ENCODE measurements around the gene RELCH. TPM values are rescaled to one million over a fixed set of nuclear protein-coding genes. Genes with fewer than 3 reads are reported as not detected.

Gene RELCH
- polyA plus RNA-seq, 1 experiment: 8.2 TPM

DNA sequence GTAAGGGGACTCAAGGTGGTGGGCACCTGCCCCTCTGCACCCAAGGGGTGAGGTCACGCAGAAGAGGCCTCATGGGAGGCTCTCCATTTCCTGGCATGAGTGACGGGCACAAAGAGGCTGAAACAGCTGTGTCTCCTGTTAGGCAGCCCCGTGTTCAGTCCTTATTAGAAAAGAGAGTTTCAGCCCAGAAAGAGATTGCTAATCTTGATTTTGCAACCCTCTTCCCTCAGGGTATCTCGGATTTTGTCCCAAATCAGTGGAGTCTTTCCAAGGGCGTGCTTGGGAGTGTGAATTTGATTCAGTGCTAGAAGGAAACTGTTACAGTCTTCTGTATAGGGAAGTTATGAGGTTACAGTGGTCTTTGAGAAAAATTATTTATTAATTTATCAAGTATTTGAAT lies 148.4 kb downstream of the RELCH start:
- TF ChIP-seq, protein P1, sequence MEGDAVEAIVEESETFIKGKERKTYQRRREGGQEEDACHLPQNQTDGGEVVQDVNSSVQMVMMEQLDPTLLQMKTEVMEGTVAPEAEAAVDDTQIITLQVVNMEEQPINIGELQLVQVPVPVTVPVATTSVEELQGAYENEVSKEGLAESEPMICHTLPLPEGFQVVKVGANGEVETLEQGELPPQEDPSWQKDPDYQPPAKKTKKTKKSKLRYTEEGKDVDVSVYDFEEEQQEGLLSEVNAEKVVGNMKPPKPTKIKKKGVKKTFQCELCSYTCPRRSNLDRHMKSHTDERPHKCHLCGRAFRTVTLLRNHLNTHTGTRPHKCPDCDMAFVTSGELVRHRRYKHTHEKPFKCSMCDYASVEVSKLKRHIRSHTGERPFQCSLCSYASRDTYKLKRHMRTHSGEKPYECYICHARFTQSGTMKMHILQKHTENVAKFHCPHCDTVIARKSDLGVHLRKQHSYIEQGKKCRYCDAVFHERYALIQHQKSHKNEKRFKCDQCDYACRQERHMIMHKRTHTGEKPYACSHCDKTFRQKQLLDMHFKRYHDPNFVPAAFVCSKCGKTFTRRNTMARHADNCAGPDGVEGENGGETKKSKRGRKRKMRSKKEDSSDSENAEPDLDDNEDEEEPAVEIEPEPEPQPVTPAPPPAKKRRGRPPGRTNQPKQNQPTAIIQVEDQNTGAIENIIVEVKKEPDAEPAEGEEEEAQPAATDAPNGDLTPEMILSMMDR (IDR thresholded peaks at IDR 0.05; ENCODE audit: insufficient read depth, low read depth, low read length): no peak
- Histone ChIP-seq H3K36me3 (ENCODE audit: control insufficient read depth, insufficient read depth, low read length) (no peaks in the 10 kb centered on the region), H3K27me3 (ENCODE audit: control insufficient read depth, insufficient read depth, low read length) (peaks cover 3% of the 10 kb centered on the region; the same call in 1 of the 2 replicates), H3K4me3 (ENCODE audit: low read depth, low read length) (no peak overlapping the region)
- ChIA-PET POLR2A (no interaction called here), CTCF (no interaction called here)
- no peak for DNase-seq (ENCODE audit: low read depth)

DNA sequence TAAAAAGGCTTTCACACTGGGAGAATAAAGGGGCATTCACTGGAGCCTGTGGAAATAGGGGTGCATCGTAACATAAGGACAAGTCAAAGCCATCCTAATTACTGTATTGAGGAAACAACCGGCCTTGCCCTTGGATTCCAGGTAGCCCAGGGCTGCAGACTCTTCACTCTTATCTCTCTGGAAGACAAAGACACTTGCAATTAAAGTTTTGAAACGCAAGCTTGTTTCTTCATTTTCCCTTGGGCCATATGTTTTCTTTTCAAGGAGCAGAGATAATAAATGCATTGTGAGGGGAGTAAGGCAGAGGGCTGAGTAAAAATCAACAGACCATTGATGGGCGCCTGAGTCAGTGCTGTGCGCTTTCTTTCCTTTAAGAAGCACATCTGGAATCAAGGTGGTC lies 149.6 kb downstream of the RELCH start:
- H3K4me3 ChIP-seq (ENCODE audit: low read depth, low read length): no peak overlapping the region
- POLR2A ChIA-PET: no interaction called here
- DNase-seq (ENCODE audit: low read depth): no peak
- TF ChIP-seq, protein P1 (IDR thresholded peaks at IDR 0.05; ENCODE audit: insufficient read depth, low read depth, low read length): no peak
- CTCF ChIA-PET: interaction anchor here (0.6 kb wide), 1 partner anchor 1451 kb away, joined by 3 read pairs; no protein-coding TSS in a partner anchor
- H3K27me3 ChIP-seq (ENCODE audit: control insufficient read depth, insufficient read depth, low read length): peaks cover 5% of the 10 kb centered on the region; the same call in 1 of the 2 replicates
- H3K36me3 ChIP-seq (ENCODE audit: control insufficient read depth, insufficient read depth, low read length): no peaks in the 10 kb centered on the region

- POLR2A ChIA-PET: no interaction called here
- CTCF ChIA-PET: no interaction called here
- TF ChIP-seq, protein P1 (IDR thresholded peaks at IDR 0.05; ENCODE audit: insufficient read depth, low read depth, low read length): no peak
Observed at GRCh38 chr18:62337336-62337735, 150.3 kb downstream of the RELCH start.

GRCh38 chr18:62338446-62339105 lies 151.5 kb downstream of the RELCH start:
- no peak for DNase-seq (ENCODE audit: low read depth)
- H3K27me3 ChIP-seq (ENCODE audit: control insufficient read depth, insufficient read depth, low read length): peaks cover 7% of the 10 kb centered on the region
- H3K4me3 ChIP-seq (ENCODE audit: low read depth, low read length): no peak overlapping the region
- H3K36me3 ChIP-seq (ENCODE audit: control insufficient read depth, insufficient read depth, low read length): no peaks in the 10 kb centered on the region
- TF ChIP-seq, protein P1 (IDR thresholded peaks at IDR 0.05; ENCODE audit: insufficient read depth, low read depth, low read length): no peak
- ChIA-PET POLR2A (no interaction called here), CTCF (no interaction called here)

More at GRCh38 chr18:62337336-62337735, 150.3 kb downstream of the RELCH start:
- H3K4me3 ChIP-seq (ENCODE audit: low read depth, low read length): no peak overlapping the region
- H3K36me3 ChIP-seq (ENCODE audit: control insufficient read depth, insufficient read depth, low read length): no peaks in the 10 kb centered on the region
- DNase-seq (ENCODE audit: low read depth): no peak
- H3K27me3 ChIP-seq (ENCODE audit: control insufficient read depth, insufficient read depth, low read length): peaks cover 7% of the 10 kb centered on the region

GRCh38 chr18:62339106-62339988 lies 152.3 kb downstream of the RELCH start:
- no peak for DNase-seq (ENCODE audit: low read depth)
- POLR2A ChIA-PET: no interaction called here
- TF ChIP-seq, protein P1 (IDR thresholded peaks at IDR 0.05; ENCODE audit: insufficient read depth, low read depth, low read length): no peak
- H3K27me3 ChIP-seq (ENCODE audit: control insufficient read depth, insufficient read depth, low read length): peaks cover 7% of the 10 kb centered on the region
- no peak overlapping the region for H3K4me3 ChIP-seq (ENCODE audit: low read depth, low read length)
- no peaks in the 10 kb centered on the region for H3K36me3 ChIP-seq (ENCODE audit: control insufficient read depth, insufficient read depth, low read length)
- CTCF ChIA-PET: interaction anchor here (0.7 kb wide), 1 partner anchor 11 kb away, joined by 3 read pairs; no protein-coding TSS in a partner anchor
